HT1080 (cell line): ENCODE data around the gene RFX4. TPM values are rescaled to one million over a fixed set of nuclear protein-coding genes. Genes with fewer than 3 reads are reported as not detected.

Experiments used
- DNase-seq: peaks from one replicate; pipeline ENCODE4 v3.0.0-alpha.2; 2015; ENCODE audit warnings: low read depth
- polyA plus RNA-seq, 2 experiments: library from polyadenylated mRNA; depleted of rRNA; stranded (reverse); fragments of >200 nt; gene quantifications; 2 replicates each; pipeline ENCODE4 v1.2.3, GENCODE V29; 2015
- total RNA-seq: library from RNA; depleted of rRNA; stranded (reverse); fragments of >200 nt; shearing (Covaris generic); gene quantifications from 2 replicates; pipeline ENCODE4 v1.2.3, GENCODE V29; 2014; rRNA removed

The RFX4 gene
- not detected in 2 replicates for total RNA-seq
- not detected in 2 replicates for polyA plus RNA-seq (2015; cell fraction: cytosol; rRNA removed)
- polyA plus RNA-seq (2015; cell fraction: nucleus; rRNA removed), result not detected in 2 replicates

DNA sequence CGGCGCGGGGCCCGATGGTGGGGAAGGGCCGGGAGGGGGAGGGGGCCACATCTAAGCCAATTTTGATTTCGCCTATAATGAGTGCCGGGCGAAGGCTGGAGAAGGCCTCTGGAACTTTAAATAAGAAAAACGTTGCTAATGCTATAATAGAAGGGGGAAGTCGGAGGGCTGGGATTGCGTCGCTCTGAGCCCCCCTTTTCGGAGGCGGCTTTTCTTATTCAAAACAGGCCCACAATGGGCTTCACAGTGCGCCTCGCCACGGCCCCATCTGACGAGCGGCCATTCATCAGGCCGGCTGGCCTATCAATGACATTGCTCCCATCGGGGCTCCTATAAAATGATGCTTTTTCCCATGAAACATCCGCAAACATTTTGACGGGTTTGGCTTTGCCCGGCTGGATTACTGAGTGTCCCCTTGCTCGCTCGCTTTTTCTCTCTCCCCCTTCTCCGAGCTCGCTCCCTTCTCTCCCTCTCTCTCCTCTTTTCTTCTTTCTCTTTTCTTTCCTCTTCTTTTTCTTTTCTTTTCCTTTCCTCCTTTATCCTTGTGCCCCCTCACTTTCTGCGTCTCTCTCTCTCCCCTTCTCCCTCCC lies at the start of gene RFX4:
Gene RFX4, plus strand, starts transcription at position 364 of the 590 bp plus-strand sequence. CDS start 317 bp downstream, outside the sequence.
- no peak for DNase-seq

DNA sequence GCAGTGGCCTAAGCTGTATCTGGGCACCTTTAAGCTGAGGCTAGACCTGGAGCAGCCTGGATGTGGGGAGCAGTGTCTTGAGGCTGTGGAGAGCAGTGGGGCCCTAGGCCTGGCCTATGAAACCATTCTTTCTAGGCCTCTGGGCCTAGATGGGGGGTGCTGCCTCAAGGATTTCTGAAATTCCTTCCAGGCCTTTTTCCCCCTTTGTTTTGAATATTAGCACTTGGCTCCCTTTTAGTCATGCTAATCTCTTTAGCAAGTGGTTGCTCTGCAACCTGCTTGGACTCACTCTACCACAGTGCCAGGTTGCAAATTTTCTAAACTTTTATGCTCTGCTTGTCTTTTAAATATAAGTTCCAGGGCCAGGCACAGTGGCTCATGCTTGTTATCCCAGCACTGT lies 41.6 kb upstream of the RFX4 start:
- DNase-seq, result no peak

DNA sequence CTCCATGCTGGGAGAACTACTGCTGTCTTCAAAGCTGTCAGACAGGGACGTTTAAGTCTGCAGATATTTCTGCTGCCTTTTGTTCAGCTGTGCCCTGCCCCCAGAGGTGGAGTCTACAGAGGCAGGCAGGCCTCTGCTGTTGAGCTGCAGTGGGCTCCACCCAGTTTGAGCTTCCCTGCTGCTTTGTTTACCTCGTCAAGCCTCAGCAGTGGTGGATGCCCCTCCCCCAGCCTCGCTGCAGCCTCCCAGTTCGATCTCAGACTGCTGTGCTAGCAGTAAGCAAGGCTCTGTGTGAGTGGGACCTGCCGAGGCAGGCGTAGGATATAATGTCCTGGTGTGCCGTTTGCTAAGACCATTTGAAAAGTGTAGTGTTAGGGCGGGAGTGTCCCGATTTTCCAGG lies 31.4 kb upstream of the RFX4 start:
- no peak for DNase-seq

DNA sequence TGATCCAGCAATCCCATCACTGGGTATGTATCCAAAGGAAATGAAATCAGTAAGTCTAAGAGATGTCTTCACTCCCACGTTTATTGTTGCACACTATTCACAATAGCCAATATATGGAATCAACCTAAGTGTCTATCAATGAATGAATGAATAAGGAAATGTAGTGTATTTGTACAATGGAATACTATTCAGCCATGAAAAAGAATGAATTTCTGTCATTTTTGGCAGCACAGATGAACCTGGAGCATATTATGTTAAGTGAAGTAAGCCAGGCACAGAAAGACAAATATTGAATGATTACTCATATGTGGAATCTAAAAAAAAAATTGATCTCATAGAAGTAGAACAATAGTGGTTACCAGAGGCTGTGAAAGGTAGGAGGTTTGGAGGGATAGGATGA lies 30.6 kb upstream of the RFX4 start:
- DNase-seq, result no peak

DNA sequence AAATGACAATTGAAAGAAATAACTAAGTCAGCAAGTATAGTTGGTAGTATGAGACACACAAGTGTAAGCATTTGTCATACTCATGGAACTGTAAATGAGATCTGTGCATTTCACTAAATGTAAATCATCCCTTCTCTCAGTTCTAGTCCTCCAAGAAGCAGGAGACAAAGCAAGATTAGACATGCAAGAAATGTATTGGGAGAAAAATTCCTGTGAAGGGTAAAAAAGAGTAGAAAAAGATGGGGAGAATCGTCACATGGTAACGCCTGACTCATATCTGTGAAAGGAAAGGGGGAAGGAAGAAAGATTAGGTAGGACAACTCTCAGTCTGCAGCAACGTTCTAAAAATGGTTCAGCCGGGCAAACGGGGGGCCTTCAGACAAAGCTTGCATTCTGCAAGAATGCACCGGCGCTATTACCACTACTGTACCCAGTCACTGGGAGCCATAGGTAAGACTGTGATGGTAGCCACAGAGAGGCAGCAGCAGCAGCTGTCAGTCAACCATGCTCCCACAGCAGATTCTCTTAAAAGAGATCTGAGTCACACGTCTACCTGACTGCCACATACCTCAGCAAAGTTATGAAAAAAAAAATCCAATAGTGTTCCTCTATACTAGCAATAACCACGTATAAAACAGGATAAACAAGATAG lies 18.0 kb upstream of the RFX4 start:
- no peak for DNase-seq

DNA sequence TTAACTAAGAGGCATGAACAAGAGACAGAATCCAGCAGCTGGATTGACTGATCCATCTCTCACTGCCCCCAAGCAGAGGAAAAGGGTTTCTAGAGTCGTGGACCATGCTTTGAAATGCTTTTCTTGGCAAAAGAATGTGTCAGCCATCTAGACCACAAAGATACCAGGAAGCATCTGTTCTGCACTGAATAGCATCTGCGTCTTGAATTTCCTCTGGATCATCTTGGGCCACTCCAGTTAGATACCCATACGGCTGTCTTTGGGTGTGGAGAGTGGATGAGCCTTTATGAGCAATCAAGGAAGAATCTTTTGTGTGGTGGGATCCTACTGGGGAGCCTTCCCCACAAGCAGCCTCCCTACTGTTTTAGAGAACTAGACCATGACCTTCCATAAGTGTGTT lies 16.0 kb upstream of the RFX4 start:
- peak; percentile 70 for DNase-seq

DNA sequence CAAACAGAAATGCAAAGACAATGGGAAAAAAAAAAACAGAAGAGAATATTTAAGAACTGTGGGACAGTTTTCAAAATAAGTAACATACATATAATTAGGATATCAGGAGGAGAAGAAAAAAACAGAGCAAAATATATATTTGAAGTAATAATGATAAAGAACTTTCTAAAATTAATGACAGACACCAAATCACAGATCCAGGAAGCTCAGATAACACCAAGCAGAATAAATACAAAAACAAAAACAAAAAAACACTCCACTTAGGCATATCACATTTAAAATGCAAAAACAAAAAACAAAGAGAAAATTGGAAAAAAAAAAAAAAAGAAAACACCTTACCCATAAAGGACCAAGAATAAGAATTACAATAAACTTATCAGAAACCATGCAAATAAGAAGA lies 9.6 kb upstream of the RFX4 start:
- DNase-seq, result no peak

DNA sequence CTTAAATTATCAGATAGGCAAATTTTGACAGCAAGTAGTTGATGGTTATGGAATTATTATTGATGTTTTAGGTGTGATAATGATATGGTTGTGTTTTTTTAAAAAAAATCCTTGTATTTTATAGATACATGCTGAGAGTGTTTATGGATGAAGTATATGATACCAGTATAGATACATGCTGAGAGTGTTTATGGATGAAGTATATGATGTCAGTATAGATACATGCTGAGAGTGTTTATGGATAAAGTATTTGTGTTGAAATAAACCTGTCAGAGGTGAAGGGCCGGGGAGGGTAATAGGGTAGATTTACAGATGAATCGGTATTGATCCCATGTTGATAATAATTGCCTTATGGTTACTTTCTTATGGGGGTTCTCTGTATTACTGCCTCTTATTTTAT lies 6.0 kb upstream of the RFX4 start:
- no peak for DNase-seq

DNA sequence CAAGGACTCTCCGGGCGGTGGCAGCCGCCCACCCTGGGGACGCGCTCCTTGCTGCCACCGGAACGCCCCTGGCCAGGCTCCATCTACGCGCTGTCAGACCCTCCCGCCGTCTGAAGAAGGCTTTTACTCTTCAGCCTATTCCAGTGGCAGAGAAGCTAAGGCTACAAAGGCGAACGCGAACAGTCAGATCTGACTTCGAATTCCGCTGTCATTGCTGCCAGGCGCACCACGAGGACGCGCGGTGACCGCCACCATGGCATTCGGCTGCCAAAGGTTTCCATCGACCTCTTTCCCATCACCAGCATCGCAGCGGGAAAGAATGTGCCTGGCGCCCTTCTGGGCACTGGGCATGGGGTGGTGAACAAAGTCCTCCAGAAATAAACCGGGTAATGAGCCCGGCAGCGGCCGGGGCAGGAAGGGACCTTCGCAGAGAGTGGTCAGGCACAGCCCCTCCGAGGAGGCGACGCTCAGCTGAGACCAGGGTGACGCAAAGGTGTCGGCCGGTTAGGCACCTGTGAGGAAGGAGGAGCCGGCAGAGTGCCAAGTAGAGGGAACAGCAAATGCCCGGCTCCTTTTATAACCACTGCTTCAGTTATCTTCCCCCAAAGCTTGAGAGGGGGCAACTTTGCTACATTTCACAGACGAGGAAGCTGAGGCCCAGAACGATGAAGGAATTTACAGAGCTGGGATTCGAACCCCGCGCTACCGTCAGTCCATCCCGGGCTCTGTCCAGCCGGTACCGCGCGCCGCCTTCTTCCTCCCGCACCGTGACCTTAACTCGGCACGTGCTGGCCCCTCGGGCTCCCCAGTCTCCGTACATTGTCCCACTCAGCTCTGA lies 1.9 kb upstream of the RFX4 start:
- no peak for DNase-seq

DNA sequence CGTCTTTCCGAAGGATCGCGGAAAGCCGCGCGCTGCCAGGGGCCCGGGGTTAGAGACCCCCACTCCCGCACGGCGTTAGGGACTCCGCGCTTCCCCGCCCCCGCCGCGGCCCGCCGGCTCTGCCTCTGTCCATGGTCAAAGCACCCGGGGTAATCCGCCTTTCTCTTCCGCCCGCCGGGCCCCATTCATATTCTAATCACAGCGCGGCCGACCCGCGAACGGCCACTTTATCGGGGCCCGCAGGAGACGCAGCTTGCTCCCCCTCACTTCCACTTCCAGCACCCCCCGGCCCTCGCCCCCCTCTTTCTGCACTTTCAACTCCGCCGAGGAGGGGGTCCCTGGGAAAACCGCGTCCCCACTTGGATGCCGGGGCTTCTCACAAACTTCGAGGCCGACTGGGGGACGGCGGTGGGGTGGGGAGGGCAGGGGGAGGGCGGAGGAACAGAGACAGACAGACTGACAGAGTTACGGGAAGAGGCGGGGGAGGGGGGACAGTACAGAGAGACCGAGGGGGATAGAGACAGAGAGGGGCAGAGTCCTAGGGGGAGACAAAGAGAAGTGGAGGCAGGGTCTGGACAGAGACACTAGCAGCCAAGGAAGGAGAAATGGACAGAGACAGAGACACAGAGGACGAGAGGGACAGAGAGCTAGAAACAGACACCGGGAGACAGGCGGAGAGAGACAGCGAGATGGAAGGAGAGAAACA lies 1.1 kb upstream of the RFX4 start:
- no peak for DNase-seq

DNA sequence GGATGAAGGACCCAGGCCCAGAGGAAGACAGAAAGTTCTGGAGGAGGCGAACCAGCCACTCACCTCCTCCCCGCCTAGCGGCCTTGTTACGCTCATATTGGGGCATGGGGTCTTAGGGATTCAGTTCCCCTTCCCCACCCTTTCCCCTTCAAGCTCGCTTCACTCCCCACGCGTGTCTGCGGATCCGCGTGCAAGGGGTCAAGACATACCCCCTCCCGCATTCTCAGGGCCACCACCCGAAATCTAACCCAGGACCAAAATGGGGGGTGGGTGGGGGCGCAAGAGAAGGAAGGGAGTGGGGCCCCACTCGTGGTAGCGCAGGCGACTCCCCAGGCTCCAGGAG lies 584 bp upstream of the RFX4 start:
- DNase-seq, result no peak

DNA sequence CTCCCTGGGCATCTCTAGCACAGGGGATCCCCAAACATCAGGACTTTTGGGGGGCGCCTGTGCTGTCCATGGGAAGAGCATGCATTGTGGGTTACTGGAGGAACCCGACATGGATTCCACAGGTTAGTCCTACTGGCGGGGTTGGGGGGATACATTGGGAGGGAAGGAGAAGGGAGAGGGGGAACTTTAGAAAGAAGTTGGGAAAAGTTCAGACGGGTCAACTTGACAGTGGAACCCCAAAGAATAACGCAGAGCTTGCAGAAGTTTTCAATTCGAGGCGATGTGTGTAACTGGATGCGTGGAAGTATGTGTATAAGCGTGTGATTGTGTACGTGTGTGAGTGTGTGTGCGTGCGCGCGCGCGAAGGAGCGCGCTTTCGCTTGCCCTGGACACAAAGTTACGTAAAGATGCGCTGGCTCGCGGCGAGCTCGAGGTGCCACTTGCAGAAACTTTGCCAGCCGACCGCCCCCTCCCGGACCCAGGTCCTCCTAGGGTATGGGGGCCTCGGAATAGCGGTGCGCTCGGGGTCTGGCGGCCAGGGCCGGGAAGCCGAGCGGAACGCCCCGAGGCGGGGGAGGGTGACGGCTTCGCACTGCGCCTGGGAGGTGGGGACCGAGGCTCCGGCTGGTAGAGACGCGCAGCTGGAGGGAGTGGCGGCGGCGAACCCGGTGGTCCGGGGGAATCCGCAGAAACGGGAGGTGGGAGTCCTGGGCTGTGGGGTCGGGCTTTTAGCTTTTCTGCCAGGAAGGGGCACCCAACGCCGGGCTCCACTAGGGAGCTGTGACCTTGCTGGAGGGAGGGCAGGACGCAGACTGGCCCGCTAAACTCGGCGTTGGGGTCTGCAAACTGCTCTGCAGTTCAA lies 669 bp downstream of the RFX4 start:
- no peak for DNase-seq

DNA sequence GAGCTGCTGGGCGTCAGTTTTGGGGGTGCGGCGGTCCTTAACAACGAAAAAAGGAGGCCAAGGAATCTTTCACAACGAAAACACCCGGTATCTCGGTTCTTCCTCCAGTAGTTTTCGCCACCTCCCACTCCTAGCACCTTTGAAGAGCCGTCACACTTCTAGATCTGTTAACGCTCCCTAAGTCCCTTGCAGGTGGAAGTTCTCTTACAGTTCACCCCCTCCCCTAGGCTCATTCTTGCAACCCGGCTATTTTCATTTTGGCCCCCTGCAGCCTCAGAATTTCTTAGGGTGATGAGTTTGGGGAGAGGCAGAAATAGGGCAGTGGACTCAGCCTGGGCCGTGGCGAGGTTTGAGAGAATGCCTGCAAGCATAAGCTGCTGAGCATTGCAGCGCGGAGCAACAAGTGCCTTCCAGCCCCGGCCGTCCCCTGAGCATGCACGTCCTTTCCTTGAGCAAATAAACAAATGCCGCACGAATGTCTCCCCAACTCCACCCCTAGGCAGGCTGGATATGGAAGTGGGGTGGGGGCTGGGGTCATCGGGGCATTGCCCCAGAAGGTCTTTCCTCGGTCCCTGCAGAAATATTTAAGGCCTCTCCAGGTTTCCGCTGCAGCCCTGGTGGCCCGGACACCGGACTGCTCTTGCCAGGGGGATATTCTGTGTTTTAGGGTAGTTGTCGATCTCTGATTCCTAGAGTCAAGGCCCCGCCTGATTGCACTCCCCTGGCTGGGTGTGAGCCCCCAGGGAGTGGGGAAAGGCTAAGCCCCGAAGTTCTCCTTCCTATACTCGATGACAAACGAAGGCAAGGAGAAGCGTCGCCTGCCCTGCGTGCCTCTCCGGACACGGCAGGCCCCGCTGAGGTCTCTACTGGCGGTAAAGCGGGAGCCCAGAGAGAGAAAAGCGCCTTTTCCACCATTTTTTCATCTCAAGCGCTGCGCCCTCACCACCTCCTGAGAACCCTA lies 1.6 kb downstream of the RFX4 start:
- no peak for DNase-seq

DNA sequence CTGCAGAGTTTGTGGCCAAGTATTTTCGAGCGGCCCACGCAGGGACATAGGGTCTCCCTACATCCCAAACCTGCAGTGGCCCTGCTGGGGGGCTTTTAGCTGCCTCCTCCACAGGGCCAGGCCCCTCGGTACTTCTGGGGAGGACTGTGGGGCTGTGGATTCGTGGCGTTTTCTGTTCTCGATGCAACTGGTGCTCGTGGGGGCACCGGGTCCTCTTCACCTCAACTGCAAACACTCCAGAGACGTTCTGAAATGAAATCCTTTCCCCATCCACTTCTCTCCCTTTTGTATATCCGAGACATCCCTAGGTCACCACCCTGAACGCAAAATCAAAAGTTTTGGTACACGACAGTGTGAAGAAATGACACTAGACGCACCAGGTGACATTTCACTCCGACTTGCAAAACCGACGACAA lies 2.3 kb downstream of the RFX4 start:
- no peak for DNase-seq

DNA sequence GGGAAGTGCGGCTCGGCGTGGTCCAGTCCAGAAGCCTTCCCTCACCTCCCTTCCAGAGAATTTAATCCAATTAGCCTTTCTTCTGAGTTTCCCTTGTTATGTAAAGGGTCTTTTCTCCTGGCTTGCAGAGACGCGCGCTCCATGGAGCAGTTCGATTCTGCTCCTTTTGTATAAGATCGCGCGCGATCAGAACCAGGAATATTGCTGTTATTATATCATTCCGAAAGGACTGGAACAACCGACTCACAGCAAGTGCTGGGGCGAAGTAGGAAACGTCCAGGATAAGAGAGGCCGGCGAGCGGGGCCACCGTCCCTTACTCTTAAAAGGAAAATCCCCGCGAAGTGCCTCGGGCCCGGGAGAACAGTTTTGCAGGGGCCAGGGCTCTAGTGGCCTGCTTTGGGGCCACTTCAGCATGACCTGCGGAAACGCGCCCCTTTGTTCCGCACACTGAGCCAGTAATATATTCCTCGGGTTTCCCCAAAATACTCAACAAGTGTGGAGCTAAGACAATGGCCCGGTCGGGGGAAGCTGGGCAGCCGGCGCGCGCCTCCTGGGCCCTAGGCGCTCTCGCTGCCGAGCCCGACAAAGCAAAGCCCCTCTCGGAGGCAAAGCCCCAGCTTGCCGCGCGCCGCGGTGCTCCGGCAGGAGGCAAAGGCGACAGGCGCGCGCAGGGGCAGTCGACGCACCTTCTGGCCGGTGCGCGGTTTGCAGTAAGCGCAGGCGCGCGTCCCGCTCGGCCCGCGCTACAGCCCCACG lies 2.9 kb downstream of the RFX4 start:
- no peak for DNase-seq

DNA sequence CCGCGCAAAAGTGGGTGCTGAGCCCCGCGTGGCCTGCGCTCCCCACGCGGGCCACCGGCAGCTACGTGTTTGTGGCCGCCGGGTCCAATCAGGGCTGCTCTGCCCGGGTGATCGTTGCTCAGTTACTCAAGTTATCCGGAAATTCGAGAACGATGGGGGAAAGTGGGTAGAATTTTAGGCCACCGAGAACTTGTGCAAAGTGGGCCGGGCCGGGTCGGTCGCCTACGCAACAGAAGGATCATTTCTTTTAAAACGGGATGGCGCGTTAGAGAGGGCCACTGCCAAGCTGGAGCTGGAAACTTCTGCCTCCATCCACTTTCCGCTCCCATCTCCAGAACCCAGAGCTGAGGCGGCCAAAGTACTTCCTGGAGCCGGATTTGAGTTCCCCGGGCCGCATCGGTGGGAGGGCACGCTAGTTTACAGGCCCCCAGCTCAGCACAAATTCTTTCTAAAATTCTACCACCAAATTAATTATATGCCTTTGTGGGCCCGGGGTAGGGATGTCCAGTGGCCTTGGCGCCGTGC lies 3.5 kb downstream of the RFX4 start:
- no peak for DNase-seq

DNA sequence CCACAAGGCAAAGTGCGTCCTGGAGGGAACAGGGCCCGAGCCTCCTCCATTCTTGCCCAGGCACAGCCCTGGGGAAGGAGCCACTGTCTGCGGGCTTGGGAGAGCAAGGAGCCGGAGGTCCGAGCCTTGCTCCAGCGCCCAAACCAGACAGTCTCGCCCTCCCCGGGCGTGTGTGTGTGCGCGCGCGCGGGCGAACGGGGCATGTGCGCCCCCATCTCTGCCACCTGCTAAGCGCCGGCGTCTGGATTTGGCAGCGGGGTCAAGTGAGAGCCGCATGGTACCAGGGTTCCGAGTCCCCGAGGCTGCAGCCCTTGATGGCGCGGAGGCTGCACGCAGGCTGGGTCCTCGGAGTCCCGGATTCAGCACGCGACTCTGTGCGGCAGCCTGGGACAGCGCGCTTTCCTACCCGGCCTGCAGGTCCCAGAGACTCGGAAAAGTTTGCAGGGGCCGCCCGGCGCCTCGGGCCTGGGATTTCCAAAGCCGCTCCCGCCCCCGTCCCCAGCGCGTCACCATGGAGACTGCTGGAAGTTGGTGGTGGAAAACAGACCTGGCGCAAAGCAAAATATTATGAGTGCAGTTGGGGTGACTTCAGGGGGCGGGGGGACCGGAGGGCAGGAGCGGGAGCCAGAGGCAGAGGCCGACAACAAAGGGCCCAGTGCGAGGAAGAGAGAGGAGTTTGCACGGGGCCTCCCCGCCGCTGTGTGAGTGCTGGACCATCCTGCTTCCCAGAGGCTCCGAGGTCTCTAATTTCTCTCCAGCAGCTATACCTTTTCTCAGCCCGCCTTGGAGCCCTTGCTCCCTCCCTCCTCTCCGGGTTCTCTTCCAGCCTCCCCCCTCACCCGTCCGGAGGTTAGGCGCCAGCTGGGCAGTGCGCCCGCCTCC lies 4.2 kb downstream of the RFX4 start:
- no peak for DNase-seq

DNA sequence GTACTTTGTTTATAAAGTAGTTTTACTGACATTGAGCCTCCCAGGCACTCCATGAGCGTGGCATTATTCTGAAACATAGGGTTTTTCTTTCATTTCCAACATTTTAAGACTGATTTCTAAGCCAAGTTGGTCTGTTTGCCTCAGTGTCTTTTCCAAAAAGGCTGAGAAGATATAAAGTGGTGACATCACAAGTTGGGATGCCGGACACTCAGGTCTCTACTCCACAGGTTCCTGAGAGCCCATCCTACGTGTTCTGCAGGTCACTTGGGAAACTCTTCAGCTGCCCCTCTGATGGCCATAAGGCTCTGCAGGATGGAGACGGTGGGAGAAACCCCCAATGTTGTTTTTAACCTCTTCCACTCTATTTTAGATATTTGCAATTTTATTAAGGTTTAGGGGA lies 6.0 kb downstream of the RFX4 start:
- DNase-seq, result no peak
